Mesenteric fat pad (tissue), 1 donor: ENCODE measurements around the gene CLIC3. TPM values are rescaled to one million over a fixed set of nuclear protein-coding genes. Genes with fewer than 3 reads are reported as not detected.

Source experiments
- total RNA-seq: library from RNA; stranded (reverse); fragmentation: NEBNext Ultra II Directional; extraction: Animal tissue kit (Norgen Biotek cat#: 25700); gene quantifications from one replicate; pipeline ENCODE4 v1.2.1, GENCODE V29; 2021
- donor health status: DM: yes; HTN: yes; CAD: no.

CLIC3 gene
- total RNA-seq, 1 donor from 2014 or later: 1.6 TPM

Other genes starting within 250 kb of the CLIC3 start
- gene LCN6, start 248.0 kb downstream of the CLIC3 start, total RNA-seq: 16.2 TPM
- gene LCN8, start 238.3 kb downstream of the CLIC3 start, total RNA-seq: not detected
- gene LCN15, start 232.1 kb downstream of the CLIC3 start, total RNA-seq: 0.32 TPM
- gene TMEM141, start 205.2 kb downstream of the CLIC3 start, total RNA-seq: 33.0 TPM
- 0.71 TPM for gene CCDC183, start 200.2 kb downstream of the CLIC3 start, total RNA-seq
- gene RABL6, start 188.6 kb downstream of the CLIC3 start, total RNA-seq: 54.9 TPM
- gene AJM1, start 154.1 kb downstream of the CLIC3 start, total RNA-seq: 1.00 TPM
- 89.6 TPM for gene PHPT1, start 147.2 kb downstream of the CLIC3 start, total RNA-seq
- 1.6 TPM for gene MAMDC4, start 144.2 kb downstream of the CLIC3 start, total RNA-seq
- gene EDF1, start 130.3 kb downstream of the CLIC3 start, total RNA-seq: 215 TPM
- 8.8 TPM for gene TRAF2, start 110.1 kb downstream of the CLIC3 start, total RNA-seq
- 95.2 TPM for gene FBXW5, start 51.8 kb downstream of the CLIC3 start, total RNA-seq
- not detected for gene C8G, start 51.3 kb downstream of the CLIC3 start, total RNA-seq
- not detected for gene LCN12, start 44.3 kb downstream of the CLIC3 start, total RNA-seq
- gene PTGDS, start 19.1 kb downstream of the CLIC3 start, total RNA-seq: 249 TPM
- 0.71 TPM for gene LCNL1, start 13.6 kb downstream of the CLIC3 start, total RNA-seq
- gene PAXX, start 4.1 kb downstream of the CLIC3 start, total RNA-seq: 29.4 TPM
- gene ABCA2, start 31.7 kb upstream of the CLIC3 start, total RNA-seq: 47.2 TPM
- gene FUT7, start 35.5 kb upstream of the CLIC3 start, total RNA-seq: 0.55 TPM
- gene NPDC1, start 49.6 kb upstream of the CLIC3 start, total RNA-seq: 95.3 TPM
- not detected for gene ENTPD2, start 57.5 kb upstream of the CLIC3 start, total RNA-seq
- 0.42 TPM for gene SAPCD2, start 74.0 kb upstream of the CLIC3 start, total RNA-seq
- 28.1 TPM for gene UAP1L1, start 80.9 kb upstream of the CLIC3 start, total RNA-seq
- 33.0 TPM for gene MAN1B1, start 90.4 kb upstream of the CLIC3 start, total RNA-seq
- 150 TPM for gene DPP7, start 118.2 kb upstream of the CLIC3 start, total RNA-seq
- gene GRIN1, start 142.6 kb upstream of the CLIC3 start, total RNA-seq: not detected
- not detected for gene LRRC26, start 173.5 kb upstream of the CLIC3 start, total RNA-seq
- gene TMEM210, start 175.5 kb upstream of the CLIC3 start, total RNA-seq: not detected
- 39.3 TPM for gene ANAPC2, start 192.0 kb upstream of the CLIC3 start, total RNA-seq
- gene SSNA1, start 192.1 kb upstream of the CLIC3 start, total RNA-seq: 53.3 TPM
- gene TPRN, start 204.2 kb upstream of the CLIC3 start, total RNA-seq: 5.1 TPM
- gene TMEM203, start 209.1 kb upstream of the CLIC3 start, total RNA-seq: 24.8 TPM
- 10.4 TPM for gene NDOR1, start 209.1 kb upstream of the CLIC3 start, total RNA-seq
- gene RNF208, start 225.7 kb upstream of the CLIC3 start, total RNA-seq: 5.9 TPM
- gene CYSRT1, start 228.6 kb upstream of the CLIC3 start, total RNA-seq: 0.42 TPM
- not detected for gene RNF224, start 230.9 kb upstream of the CLIC3 start, total RNA-seq
- gene SLC34A3, start 234.3 kb upstream of the CLIC3 start, total RNA-seq: not detected
- gene TUBB4B, start 244.7 kb upstream of the CLIC3 start, total RNA-seq: 298 TPM